Naive thymus-derived CD4-positive, alpha-beta T cell (primary cell): ENCODE data around the gene ABCC9. TPM values are rescaled to one million over a fixed set of nuclear protein-coding genes. Genes with fewer than 3 reads are reported as not detected.

ENCODE experiments used
- ATAC-seq: fragments of 150-1000 bp; cut with Tn5 transposase; 2 replicates; pipeline ENCODE4 v1.10.0; 2021; ENCODE audit warnings: mild to moderate bottlenecking, moderate library complexity
- CTCF ChIA-PET: fragments of 350-600 bp; sonication (Branson Sonifier 250); formaldehyde crosslinking; loops from one replicate; lab custom pipeline; 2021; ENCODE audit warnings: antibody characterized with exemption; lab: Charles Lee
- POLR2A ChIA-PET: fragments of 350-600 bp; sonication (Branson Sonifier 250); formaldehyde crosslinking; loops from one replicate; lab custom pipeline; 2021; ENCODE audit warnings: antibody characterized with exemption, inconsistent platforms; lab: Charles Lee
- DNase-seq, 9 donors: peaks; one replicate each; pipeline versions ENCODE4 v3.0.0 to v3.0.0-alpha.2; 2020 to 2022; ENCODE audit warnings: mixed read lengths in 1 of 9
- H3K27ac ChIP-seq: one replicate; pipeline ENCODE4 v1.7.0; 2013; ENCODE audit warnings: mild to moderate bottlenecking, low read depth, low read length, moderate library complexity
- H3K27me3 ChIP-seq, 2 donors: one replicate each; pipeline ENCODE4 v1.7.0; 2013; ENCODE audit warnings: low read length in 2 of 2, mild to moderate bottlenecking in 2 of 2, moderate library complexity in 2 of 2; ENCODE audit not compliant: control insufficient read depth in 2 of 2, insufficient read depth in 2 of 2
- H3K36me3 ChIP-seq, 3 experiments: 1 replicate in 2 of 3; 2 replicates in 1 of 3; pipeline ENCODE4 v1.7.0; 2013; ENCODE audit warnings: low read length in 3 of 3, mild to moderate bottlenecking in 3 of 3, moderate library complexity in 1 of 3; ENCODE audit not compliant: insufficient read depth in 3 of 3, control insufficient read depth in 2 of 3
- H3K4me1 ChIP-seq, 2 donors: one replicate each; pipeline ENCODE4 v1.7.0; 2013; ENCODE audit warnings: low read length in 2 of 2, mild to moderate bottlenecking in 2 of 2, moderate library complexity in 1 of 2; ENCODE audit not compliant: control insufficient read depth in 2 of 2, insufficient read depth in 2 of 2
- H3K4me3 ChIP-seq: 2 replicates; pipeline ENCODE4 v1.7.0; 2013; ENCODE audit warnings: mild to moderate bottlenecking, low read length
- H3K9me3 ChIP-seq, 3 experiments: 1 replicate in 2 of 3; 2 replicates in 1 of 3; pipeline ENCODE4 v1.7.0; 2013; ENCODE audit warnings: low read length in 3 of 3; ENCODE audit not compliant: control insufficient read depth in 2 of 3
- H3K27ac Mint-ChIP-seq, 9 donors: one replicate each; pipeline ENCODE4 v1.8.0; 2020 to 2022; ENCODE audit warnings: mixed read lengths in 9 of 9, mild to moderate bottlenecking in 8 of 9, moderate library complexity in 5 of 9, inconsistent platforms in 2 of 9
- H3K27me3 Mint-ChIP-seq, 5 donors: one replicate each; pipeline ENCODE4 v1.8.0; 2021 to 2022; ENCODE audit warnings: mixed read lengths in 5 of 5, mild to moderate bottlenecking in 1 of 5
- H3K36me3 Mint-ChIP-seq, 5 donors: one replicate each; pipeline ENCODE4 v1.8.0; 2020 to 2022; ENCODE audit warnings: mixed read lengths in 5 of 5, mild to moderate bottlenecking in 3 of 5, inconsistent platforms in 1 of 5
- H3K4me1 Mint-ChIP-seq, 7 donors: one replicate each; pipeline ENCODE4 v1.8.0; 2020 to 2022; ENCODE audit warnings: mixed read lengths in 7 of 7, mild to moderate bottlenecking in 3 of 7, inconsistent platforms in 1 of 7
- H3K4me3 Mint-ChIP-seq, 10 donors: one replicate each; pipeline ENCODE4 v1.8.0; 2020 to 2022; ENCODE audit warnings: mild to moderate bottlenecking in 10 of 10, mixed read lengths in 10 of 10, moderate library complexity in 6 of 10, inconsistent platforms in 2 of 10
- H3K9me3 Mint-ChIP-seq, 11 donors: one replicate each; pipeline ENCODE4 v1.8.0; 2020 to 2022; ENCODE audit warnings: mixed read lengths in 11 of 11, mild to moderate bottlenecking in 4 of 11, inconsistent platforms in 1 of 11, moderate library complexity in 1 of 11
- intact Hi-C, 2 donors: fragments of 100-400 bp; cut with micrococcal nuclease; formaldehyde crosslinking; loops; one replicate each; pipeline ENCODE4 v1.15.1; 2023
- polyA plus RNA-seq, 2 donors: library from polyadenylated mRNA; unstranded; fragments of 300-500 nt; fragmentation: Illumina TruSeq; gene quantifications; one replicate each; pipeline ENCODE4 v1.2.3, GENCODE V29; 2021
- total RNA-seq, 6 experiments: library from RNA in 5 of 6; stranded (reverse) in 5 of 6; gene quantifications; 1 replicate in 5 of 6; 2 replicates in 1 of 6; pipeline ENCODE4 v1.2.3 and lab custom pipeline; 2021 to 2026

The ABCC9 gene
- total and polyA plus RNA-seq, 7 experiments from 2014 or later: 0.05 TPM; not detected in 6

DNA sequence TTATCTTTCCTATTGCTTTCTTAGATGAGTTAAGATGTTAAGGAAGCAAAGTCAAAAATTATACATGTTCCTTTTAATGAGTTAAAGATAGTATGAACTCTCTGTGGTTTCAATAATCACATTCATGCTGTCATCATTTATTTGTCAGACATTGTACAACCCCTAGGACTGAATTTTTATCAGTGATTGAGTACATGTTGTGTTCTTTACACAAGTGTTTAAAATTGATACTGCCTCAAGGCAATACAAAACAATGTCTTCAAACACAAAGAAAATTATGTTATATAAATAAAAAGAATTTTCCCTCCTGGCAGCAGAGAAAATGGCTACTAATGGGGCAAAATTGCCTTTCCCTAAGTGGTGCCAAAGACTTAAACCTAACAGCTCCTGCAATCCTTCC lies 132.1 kb downstream of the ABCC9 start:
- DNase-seq (no peak), ATAC-seq (no peak)
- Mint-ChIP-seq H3K4me3 (no peak overlapping the region), H3K36me3 (no peaks in the 10 kb centered on the region), H3K27ac (no peak overlapping the region), H3K27me3 (peaks cover 0 to 4% (median 3%) of the 10 kb centered on the region in 5 donors), H3K4me1 (no peaks in the 10 kb centered on the region), H3K9me3 (peaks cover 0 to 13% (median 3%) of the 10 kb centered on the region in 11 donors)
- H3K4me3 ChIP-seq: no peak overlapping the region
- CTCF ChIA-PET: no interaction called here
- intact Hi-C loops: no loop called here
- no peaks in the 10 kb centered on the region for H3K9me3 ChIP-seq
- no peak overlapping the region for H3K27ac ChIP-seq
- H3K27me3 ChIP-seq: no peaks in the 10 kb centered on the region
- no peaks in the 10 kb centered on the region for H3K4me1 ChIP-seq
- H3K36me3 ChIP-seq: no peaks in the 10 kb centered on the region
- POLR2A ChIA-PET: no interaction called here

DNA sequence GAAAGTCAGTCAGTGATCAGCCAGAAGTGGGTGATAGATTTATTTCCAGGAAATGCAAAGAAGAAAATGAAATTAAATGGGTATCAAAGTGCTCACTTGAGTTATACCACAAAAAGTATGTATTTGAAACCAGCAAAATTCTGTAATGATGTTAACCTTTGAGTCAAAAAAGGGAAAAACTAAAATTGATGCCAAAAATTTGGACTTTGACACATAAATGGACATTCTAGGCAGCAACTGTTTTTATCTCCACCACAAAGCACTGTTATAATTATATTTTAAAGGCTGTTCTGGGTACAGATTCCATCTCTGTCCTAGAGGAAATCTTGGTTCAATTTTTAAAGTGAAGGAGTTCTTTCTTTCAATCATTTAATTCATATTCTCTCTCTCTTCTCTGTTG lies 135.0 kb downstream of the ABCC9 start:
- Mint-ChIP-seq H3K4me3 (no peak overlapping the region), H3K36me3 (no peaks in the 10 kb centered on the region), H3K9me3 (peaks cover 0 to 12% (median 3%) of the 10 kb centered on the region in 11 donors), H3K27ac (no peak overlapping the region), H3K4me1 (no peaks in the 10 kb centered on the region), H3K27me3 (peaks cover 0 to 4% (median 0%) of the 10 kb centered on the region in 5 donors)
- DNase-seq (no peak), ATAC-seq (no peak)
- no peaks in the 10 kb centered on the region for H3K4me1 ChIP-seq
- intact Hi-C loops: no loop called here
- no peaks in the 10 kb centered on the region for H3K9me3 ChIP-seq
- no peak overlapping the region for H3K4me3 ChIP-seq
- no peaks in the 10 kb centered on the region for H3K36me3 ChIP-seq
- ChIA-PET POLR2A (no interaction called here), CTCF (no interaction called here)
- H3K27ac ChIP-seq: no peak overlapping the region
- H3K27me3 ChIP-seq: no peaks in the 10 kb centered on the region

DNA sequence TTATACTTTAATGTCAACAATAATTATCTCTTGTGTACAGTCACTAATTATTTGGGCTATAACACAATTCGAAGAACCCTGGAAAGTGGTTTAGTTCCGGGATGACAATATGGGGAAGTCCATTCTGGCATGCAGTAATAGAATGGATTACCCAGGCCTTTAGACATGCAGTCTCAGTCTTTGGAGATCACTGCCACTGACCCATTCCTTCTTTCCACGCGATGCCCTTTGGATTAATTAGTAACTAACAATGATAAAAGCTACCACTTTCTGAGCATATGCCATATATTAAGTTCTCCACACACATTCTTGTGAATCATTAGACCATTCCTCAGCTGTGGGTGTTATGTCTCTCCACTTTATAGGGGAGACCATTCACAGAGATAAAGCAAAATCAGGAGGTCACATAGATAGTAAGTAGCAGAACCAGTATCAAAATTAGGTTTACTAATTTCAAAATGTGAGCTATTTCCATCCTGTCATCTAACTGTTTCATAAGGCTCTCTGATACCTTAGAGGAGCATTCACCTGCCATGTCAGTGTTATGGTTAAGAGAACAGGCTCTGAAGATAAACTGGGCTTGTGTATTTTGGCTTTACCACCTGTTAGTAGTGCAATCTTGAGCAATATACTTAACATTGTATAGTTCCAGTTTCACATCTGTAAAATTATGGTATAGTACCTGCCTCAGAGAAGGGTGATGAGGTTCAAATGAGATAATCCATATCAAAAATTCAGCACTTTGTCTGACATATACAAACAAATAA lies 139.5 kb downstream of the ABCC9 start:
- Histone ChIP-seq H3K36me3 (no peaks in the 10 kb centered on the region), H3K4me3 (no peak overlapping the region), H3K4me1 (no peaks in the 10 kb centered on the region), H3K27ac (no peak overlapping the region), H3K27me3 (no peaks in the 10 kb centered on the region), H3K9me3 (no peaks in the 10 kb centered on the region)
- ATAC-seq (no peak), DNase-seq (no peak)
- H3K4me3 Mint-ChIP-seq: no peak overlapping the region
- ChIA-PET CTCF (no interaction called here), POLR2A (no interaction called here)
- no peaks in the 10 kb centered on the region for H3K9me3 Mint-ChIP-seq
- intact Hi-C loops: no loop called here
- peaks cover 0 to 6% (median 0%) of the 10 kb centered on the region in 5 donors for H3K27me3 Mint-ChIP-seq
- H3K4me1 Mint-ChIP-seq: no peaks in the 10 kb centered on the region
- H3K36me3 Mint-ChIP-seq: no peaks in the 10 kb centered on the region
- no peak overlapping the region for H3K27ac Mint-ChIP-seq

DNA sequence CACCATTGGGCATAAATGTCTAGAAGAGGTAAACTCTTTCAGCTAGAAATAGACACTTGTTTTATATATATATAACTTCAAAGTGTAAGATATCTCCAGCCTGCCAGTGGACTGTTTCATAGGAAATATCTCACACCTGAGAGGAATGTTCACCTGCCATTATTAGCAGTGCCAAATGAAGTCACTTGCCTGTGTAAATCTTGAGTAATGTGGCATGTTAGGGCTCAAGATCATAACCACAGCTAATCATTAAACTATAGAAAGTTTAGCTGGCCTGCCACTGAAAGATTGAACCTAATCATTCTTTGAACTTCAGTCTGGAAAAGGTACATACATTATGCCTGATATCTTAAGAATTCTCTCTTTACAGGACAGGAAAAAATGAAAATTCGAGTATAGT lies 141.2 kb downstream of the ABCC9 start:
- Histone ChIP-seq H3K36me3 (no peaks in the 10 kb centered on the region), H3K4me1 (no peaks in the 10 kb centered on the region), H3K27ac (no peak overlapping the region), H3K9me3 (no peaks in the 10 kb centered on the region), H3K27me3 (no peaks in the 10 kb centered on the region), H3K4me3 (no peak overlapping the region)
- Mint-ChIP-seq H3K4me3 (no peak overlapping the region), H3K4me1 (no peaks in the 10 kb centered on the region), H3K27ac (no peak overlapping the region), H3K9me3 (peaks cover 0 to 3% (median 0%) of the 10 kb centered on the region in 11 donors), H3K36me3 (no peaks in the 10 kb centered on the region), H3K27me3 (peaks cover 0 to 17% (median 3%) of the 10 kb centered on the region in 5 donors)
- ATAC-seq: no peak
- ChIA-PET POLR2A (no interaction called here), CTCF (no interaction called here)
- intact Hi-C loops: no loop called here
- no peak for DNase-seq

DNA sequence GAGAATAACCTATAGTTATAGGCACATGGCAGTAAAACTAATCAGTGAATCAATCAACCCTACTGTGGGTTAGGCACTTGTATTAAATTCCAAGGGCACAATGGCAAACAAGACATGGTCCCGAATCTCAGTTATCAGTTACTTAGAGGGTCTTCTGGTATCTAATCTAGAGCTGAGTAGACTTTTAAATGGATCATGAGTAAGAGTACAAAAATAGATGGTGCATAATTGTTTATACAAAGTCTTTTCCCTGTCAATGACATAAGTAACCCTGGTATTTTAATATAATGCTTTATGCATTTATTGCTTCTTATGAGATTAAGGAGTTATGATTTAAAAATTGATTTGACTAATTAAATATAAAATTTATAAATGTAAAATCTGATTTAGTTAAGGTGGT lies 143.7 kb downstream of the ABCC9 start:
- no peaks in the 10 kb centered on the region for H3K9me3 ChIP-seq
- peaks cover 0 to 6% (median 0%) of the 10 kb centered on the region in 11 donors for H3K9me3 Mint-ChIP-seq
- no peaks in the 10 kb centered on the region for H3K27me3 ChIP-seq
- H3K27ac Mint-ChIP-seq: no peak overlapping the region
- CTCF ChIA-PET: no interaction called here
- no peak overlapping the region for H3K4me3 Mint-ChIP-seq
- POLR2A ChIA-PET: no interaction called here
- H3K4me1 ChIP-seq: no peaks in the 10 kb centered on the region
- ATAC-seq (no peak), DNase-seq (no peak)
- intact Hi-C loops: no loop called here
- H3K4me1 Mint-ChIP-seq: no peaks in the 10 kb centered on the region
- no peak overlapping the region for H3K4me3 ChIP-seq
- H3K36me3 Mint-ChIP-seq: no peaks in the 10 kb centered on the region
- peaks cover 0 to 23% (median 18%) of the 10 kb centered on the region in 5 donors for H3K27me3 Mint-ChIP-seq
- no peak overlapping the region for H3K27ac ChIP-seq
- H3K36me3 ChIP-seq: no peaks in the 10 kb centered on the region

DNA sequence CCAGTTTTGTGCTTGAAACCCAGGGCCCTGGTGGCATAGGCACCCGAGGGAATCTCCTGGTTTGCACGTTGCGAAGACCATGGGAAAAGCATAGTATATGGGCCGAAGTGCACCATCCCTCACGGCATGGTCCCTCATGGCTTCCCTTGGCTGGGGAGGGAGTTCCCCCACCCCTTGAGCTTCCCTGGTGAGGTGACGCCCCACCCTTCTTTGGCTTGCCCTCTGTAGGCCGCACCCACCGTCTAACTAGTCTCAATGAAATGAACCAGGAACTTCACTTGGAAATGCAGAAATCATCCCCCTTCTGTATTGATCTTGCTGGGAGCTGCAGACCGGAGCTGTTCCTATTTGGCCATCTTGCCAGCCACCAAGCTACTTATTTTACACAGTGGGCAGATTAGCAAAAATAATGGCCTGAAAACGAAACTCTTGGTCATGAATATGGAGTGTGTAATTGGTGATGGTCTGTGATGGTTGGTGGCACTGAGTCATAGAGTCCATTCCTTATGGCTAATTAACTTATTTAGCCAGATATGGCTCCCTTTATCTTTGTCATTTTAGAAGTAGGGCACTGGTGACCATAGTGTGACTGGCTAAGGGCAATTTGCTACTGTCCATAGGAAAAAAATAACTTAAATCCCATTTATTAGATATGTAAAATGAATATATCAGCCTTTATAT lies 145.4 kb downstream of the ABCC9 start:
- no peaks in the 10 kb centered on the region for H3K27me3 ChIP-seq
- no peaks in the 10 kb centered on the region for H3K9me3 ChIP-seq
- no peak overlapping the region for H3K4me3 Mint-ChIP-seq
- intact Hi-C loops: no loop called here
- DNase-seq: no peak
- peaks cover 0 to 33% (median 17%) of the 10 kb centered on the region in 5 donors for H3K27me3 Mint-ChIP-seq
- ChIA-PET POLR2A (no interaction called here), CTCF (no interaction called here)
- ATAC-seq: no peak
- H3K27ac Mint-ChIP-seq: no peak overlapping the region
- H3K9me3 Mint-ChIP-seq: peaks cover 0 to 10% (median 0%) of the 10 kb centered on the region in 11 donors
- H3K27ac ChIP-seq: no peak overlapping the region
- no peak overlapping the region for H3K4me3 ChIP-seq
- no peaks in the 10 kb centered on the region for H3K4me1 Mint-ChIP-seq
- no peaks in the 10 kb centered on the region for H3K4me1 ChIP-seq
- H3K36me3 Mint-ChIP-seq: no peaks in the 10 kb centered on the region
- H3K36me3 ChIP-seq: no peaks in the 10 kb centered on the region
